NK-92 (cell line): ENCODE measurements around the gene PODNL1.

Experiments
- DNase-seq: peaks from one replicate; lab custom pipeline; 2025; ENCODE audit not compliant: unreplicated experiment; lab: John Stamatoyannopoulos, UW

PODNL1 gene

GRCh38 chr19:13938301-13939064 lies at the start of gene PODNL1:
TSS of gene PODNL1 (minus strand) at chr19:13938417. CDS start at chr19:13938181, 236 bp downstream.
- DNase-seq = no peak

GRCh38 chr19:13987101-13987890 lies 49.1 kb upstream of the PODNL1 start:
- no peak for DNase-seq

- DNase-seq = peak; percentile 89
These were observed 48.2 kb upstream of the PODNL1 start for GRCh38 chr19:13986348-13986904.

- DNase-seq = no peak
These were observed 47.6 kb upstream of the PODNL1 start for GRCh38 chr19:13985771-13986347.

- DNase-seq = no peak
These were observed 46.9 kb upstream of the PODNL1 start for GRCh38 chr19:13984875-13985741.

- DNase-seq = no peak
These were observed 46.0 kb upstream of the PODNL1 start for GRCh38 chr19:13984186-13984585.

- no peak for DNase-seq
These were observed 45.1 kb upstream of the PODNL1 start for GRCh38 chr19:13983213-13983889.

GRCh38 chr19:13982773-13983172 lies 44.6 kb upstream of the PODNL1 start:
- no peak for DNase-seq

GRCh38 chr19:13981988-13982501 lies 43.8 kb upstream of the PODNL1 start:
- no peak for DNase-seq

- no peak for DNase-seq
These were observed 43.2 kb upstream of the PODNL1 start for GRCh38 chr19:13981467-13981866.

- DNase-seq = no peak
These were observed 42.8 kb upstream of the PODNL1 start for GRCh38 chr19:13981021-13981420.

GRCh38 chr19:13980340-13980739 lies 42.1 kb upstream of the PODNL1 start:
- DNase-seq = no peak

- no peak for DNase-seq
These were observed 41.5 kb upstream of the PODNL1 start for GRCh38 chr19:13979686-13980085.

GRCh38 chr19:13979244-13979615 lies 41.0 kb upstream of the PODNL1 start:
- DNase-seq = no peak

- no peak for DNase-seq
These were observed 40.4 kb upstream of the PODNL1 start for GRCh38 chr19:13978351-13979243.

- no peak for DNase-seq
These were observed 39.6 kb upstream of the PODNL1 start for GRCh38 chr19:13977803-13978202.

- DNase-seq = no peak
These were observed 38.2 kb upstream of the PODNL1 start for GRCh38 chr19:13976446-13976845.

GRCh38 chr19:13975870-13976269 lies 37.7 kb upstream of the PODNL1 start:
- no peak for DNase-seq

- no peak for DNase-seq
These were observed 35.9 kb upstream of the PODNL1 start for GRCh38 chr19:13974073-13974472.
